ENCODE results near the gene IGSF6. TPM values are rescaled to one million over a fixed set of nuclear protein-coding genes. Genes with fewer than 3 reads are reported as not detected.

IGSF6 gene
- total RNA-seq, 2 experiments from 2014 or later: 0.28 to 0.30 TPM

DNA sequence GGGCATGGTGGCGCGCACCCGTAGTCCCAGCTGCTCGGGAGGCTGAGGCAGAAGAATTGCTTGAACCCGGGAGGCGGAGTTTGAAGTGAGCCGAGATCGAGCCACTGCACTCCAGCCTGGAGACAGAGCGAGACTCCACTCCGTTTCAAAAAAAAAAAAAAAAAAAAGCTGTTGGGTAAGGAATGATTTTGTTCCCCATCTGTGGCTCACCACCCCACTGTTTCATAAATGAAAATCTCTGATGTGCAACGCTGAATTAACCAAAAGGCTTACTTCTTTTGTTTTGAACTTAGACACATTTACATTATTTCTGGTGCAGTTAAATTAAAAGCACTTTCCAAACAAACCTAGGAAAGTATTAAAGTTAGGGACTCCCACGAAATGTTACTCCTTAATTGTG lies 54.2 kb downstream of the IGSF6 start:
- no peak for DNase-seq (ENCODE audit: low spot score)
- no peak for TF ChIP-seq EZH2phosphoT487 (IDR thresholded peaks at IDR 0.05; ENCODE audit: borderline replicate concordance, low read depth, low read length)
- TF ChIP-seq, protein P1, sequence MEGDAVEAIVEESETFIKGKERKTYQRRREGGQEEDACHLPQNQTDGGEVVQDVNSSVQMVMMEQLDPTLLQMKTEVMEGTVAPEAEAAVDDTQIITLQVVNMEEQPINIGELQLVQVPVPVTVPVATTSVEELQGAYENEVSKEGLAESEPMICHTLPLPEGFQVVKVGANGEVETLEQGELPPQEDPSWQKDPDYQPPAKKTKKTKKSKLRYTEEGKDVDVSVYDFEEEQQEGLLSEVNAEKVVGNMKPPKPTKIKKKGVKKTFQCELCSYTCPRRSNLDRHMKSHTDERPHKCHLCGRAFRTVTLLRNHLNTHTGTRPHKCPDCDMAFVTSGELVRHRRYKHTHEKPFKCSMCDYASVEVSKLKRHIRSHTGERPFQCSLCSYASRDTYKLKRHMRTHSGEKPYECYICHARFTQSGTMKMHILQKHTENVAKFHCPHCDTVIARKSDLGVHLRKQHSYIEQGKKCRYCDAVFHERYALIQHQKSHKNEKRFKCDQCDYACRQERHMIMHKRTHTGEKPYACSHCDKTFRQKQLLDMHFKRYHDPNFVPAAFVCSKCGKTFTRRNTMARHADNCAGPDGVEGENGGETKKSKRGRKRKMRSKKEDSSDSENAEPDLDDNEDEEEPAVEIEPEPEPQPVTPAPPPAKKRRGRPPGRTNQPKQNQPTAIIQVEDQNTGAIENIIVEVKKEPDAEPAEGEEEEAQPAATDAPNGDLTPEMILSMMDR (conservative IDR thresholded peaks at IDR 0.05; ENCODE audit: low read length): no peak
- H3K9me3 ChIP-seq (ENCODE audit: low read length): no peaks in the 10 kb centered on the region
- H3K27ac ChIP-seq (ENCODE audit: low read depth, low read length, poor library complexity, severe bottlenecking): peak overlapping the region; percentile 79
- POLR2A ChIA-PET: interaction anchor here (1.6 to 2.1 kb wide), 2 partner anchors 10 to 13 kb away, joined by 4 to 5 read pairs; no protein-coding TSS in a partner anchor
- no peaks in the 10 kb centered on the region for H3K9me2 ChIP-seq (ENCODE audit: insufficient read depth, low read length)
- CTCF ChIA-PET (ENCODE audit: unreplicated experiment): no interaction called here
- peaks cover 4% of the 10 kb centered on the region for H3K36me3 ChIP-seq (ENCODE audit: insufficient read depth, low read length)
- peaks cover 33% of the 10 kb centered on the region for H3K79me2 ChIP-seq (ENCODE audit: insufficient read depth, low read depth, low read length)
- no TSS peak for BruUV-seq (replicated peaks)
- H3K4me1 ChIP-seq (ENCODE audit: insufficient read depth, low read length, poor library complexity, severe bottlenecking): peaks cover 69% of the 10 kb centered on the region
- intact Hi-C loops (cut with micrococcal nuclease; ENCODE audit: unreplicated experiment): loop anchor here (2.0 kb wide), 1 partner anchor 47 kb away; no protein-coding TSS in a partner anchor
- peak overlapping the region; percentile 40; the same call in 1 of the 2 replicates for H2AFZ ChIP-seq (ENCODE audit: low read length)
- H3K4me3 ChIP-seq (ENCODE audit: low read depth, low read length, poor library complexity, severe bottlenecking): peak overlapping the region; percentile 99
- H3K4me2 ChIP-seq (ENCODE audit: low read length): peak overlapping the region; percentile 98
- peaks cover 19% of the 10 kb centered on the region for H4K20me1 ChIP-seq (ENCODE audit: insufficient read depth, low read length)

DNA sequence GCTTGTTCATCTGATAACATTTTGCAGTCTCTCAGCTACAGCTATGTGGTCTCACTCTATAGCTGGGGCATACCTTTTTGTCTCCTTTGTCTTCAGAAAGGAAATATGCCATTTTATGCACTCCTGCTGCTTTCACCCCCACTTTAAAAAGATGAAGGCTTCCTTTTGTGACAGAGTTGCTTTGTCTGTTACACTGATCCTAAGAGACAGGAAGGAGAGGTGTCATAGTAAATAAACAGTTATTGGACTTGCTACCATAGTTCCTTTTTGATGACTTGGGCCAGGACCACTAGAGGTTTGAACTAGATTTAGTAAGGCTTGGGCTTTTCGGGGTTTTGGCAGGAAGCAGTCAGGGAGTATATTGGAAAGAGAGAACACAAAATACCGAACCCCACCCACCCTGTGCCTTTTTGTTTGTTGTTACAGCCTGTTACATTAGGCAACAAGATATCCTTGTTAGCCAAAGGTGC lies 54.8 kb downstream of the IGSF6 start:
- peak; percentile 39 for DNase-seq (ENCODE audit: low spot score)
- peak overlapping the region; percentile 49 for H3K4me3 ChIP-seq (ENCODE audit: low read depth, low read length, poor library complexity, severe bottlenecking)
- H3K4me1 ChIP-seq (ENCODE audit: insufficient read depth, low read length, poor library complexity, severe bottlenecking): peaks cover 69% of the 10 kb centered on the region
- H3K9me3 ChIP-seq (ENCODE audit: low read length): no peaks in the 10 kb centered on the region
- peak overlapping the region; percentile 79 for H3K27ac ChIP-seq (ENCODE audit: low read depth, low read length, poor library complexity, severe bottlenecking)
- peak overlapping the region; percentile 98 for H3K4me2 ChIP-seq (ENCODE audit: low read length)
- POLR2A ChIA-PET: interaction anchor here (0.6 to 2.1 kb wide), 4 partner anchors 10 to 49 kb away, joined by 3 to 5 read pairs (median 4); no protein-coding TSS in a partner anchor
- H4K20me1 ChIP-seq (ENCODE audit: insufficient read depth, low read length): peaks cover 14% of the 10 kb centered on the region
- H2AFZ ChIP-seq (ENCODE audit: low read length): peak overlapping the region; percentile 91
- CTCF ChIA-PET (ENCODE audit: unreplicated experiment): no interaction called here
- peaks cover 27% of the 10 kb centered on the region for H3K79me2 ChIP-seq (ENCODE audit: insufficient read depth, low read depth, low read length)
- H3K36me3 ChIP-seq (ENCODE audit: insufficient read depth, low read length): peaks cover under 1% of the 10 kb centered on the region; the same call in 1 of the 2 replicates
- TF ChIP-seq, protein P1 (conservative IDR thresholded peaks at IDR 0.05; ENCODE audit: low read length): no peak
- no peak for TF ChIP-seq EZH2phosphoT487 (IDR thresholded peaks at IDR 0.05; ENCODE audit: borderline replicate concordance, low read depth, low read length)
- H3K9me2 ChIP-seq (ENCODE audit: insufficient read depth, low read length): no peaks in the 10 kb centered on the region
- no TSS peak for BruUV-seq (replicated peaks)
- intact Hi-C loops (cut with micrococcal nuclease; ENCODE audit: unreplicated experiment): loop anchor here (2.0 kb wide), 1 partner anchor 47 kb away; no protein-coding TSS in a partner anchor

All from OCI-LY7 (cell line).